Muscle layer of colon (tissue), 2 donors: ENCODE results near the gene TRMT2B.
"Not testable (repeated sequence)": the region's sequence is repeated elsewhere in the genome, so short reads cannot be mapped to it uniquely, and the experiment has no call there.

Experiments used
- H3K27ac ChIP-seq: one replicate; pipeline ENCODE4 v1.7.0; 2013; ENCODE audit warnings: low read depth, mild to moderate bottlenecking, low read length, moderate library complexity
- H3K27me3 ChIP-seq, 2 donors: one replicate each; pipeline ENCODE4 v1.7.0; 2013; ENCODE audit warnings: low read length in 2 of 2, mild to moderate bottlenecking in 2 of 2; ENCODE audit not compliant: insufficient read depth in 2 of 2, control insufficient read depth in 1 of 2
- H3K36me3 ChIP-seq: one replicate; pipeline ENCODE4 v1.7.0; 2013; ENCODE audit warnings: mild to moderate bottlenecking, low read length; ENCODE audit not compliant: insufficient read depth
- H3K4me1 ChIP-seq: one replicate; pipeline ENCODE4 v1.7.0; 2013; ENCODE audit warnings: mild to moderate bottlenecking, low read length; ENCODE audit not compliant: insufficient read depth
- H3K4me3 ChIP-seq, 2 donors: one replicate each; pipeline ENCODE4 v1.7.0; 2013; ENCODE audit warnings: low read length in 2 of 2, low read depth in 1 of 2, mild to moderate bottlenecking in 1 of 2, moderate library complexity in 1 of 2
- H3K9ac ChIP-seq: one replicate; pipeline ENCODE4 v1.7.0; 2013; ENCODE audit warnings: low read length
- H3K9me3 ChIP-seq: one replicate; pipeline ENCODE4 v1.7.0; 2013; ENCODE audit warnings: mild to moderate bottlenecking, low read length
- donor health status: abdominal sarcoma.
- donor health status: Adenocarcinoma of cecum.

Gene TRMT2B

GRCh38 chrX:101057093-101057714 is 5.3 kb upstream of the TRMT2B start:
- Histone ChIP-seq H3K4me3 (no peak overlapping the region), H3K9ac (no peak overlapping the region)

DNA sequence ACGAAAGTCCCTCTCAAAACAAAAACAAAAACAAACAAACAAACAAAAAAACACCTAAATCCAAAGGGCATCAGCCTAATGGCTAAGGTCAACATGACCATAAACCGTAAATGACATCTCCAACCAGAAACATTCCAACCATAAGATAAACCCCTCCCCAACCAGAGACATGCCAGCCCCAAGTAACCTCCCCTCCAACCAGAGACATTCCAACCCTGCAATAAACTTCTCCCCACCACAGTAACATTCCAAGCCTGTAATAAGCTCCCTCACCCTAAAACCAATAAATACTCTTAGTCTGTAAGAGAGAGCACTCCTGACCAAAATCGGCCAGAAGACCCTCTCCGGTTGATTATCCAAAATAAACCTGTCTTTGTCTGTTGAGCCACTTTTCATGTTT is 4.6 kb upstream of the TRMT2B start:
- H3K36me3 ChIP-seq, H3K9me3 ChIP-seq, H3K4me1 ChIP-seq, H3K27ac ChIP-seq, H3K27me3 ChIP-seq, H3K9ac ChIP-seq, H3K4me3 ChIP-seq: not testable (repeated sequence)

More at GRCh38 chrX:101057093-101057714, 5.3 kb upstream of the TRMT2B start:
- H3K27ac ChIP-seq, result no peak overlapping the region
- H3K9me3 ChIP-seq, result no peaks in the 10 kb centered on the region
- H3K36me3 ChIP-seq, result no peaks in the 10 kb centered on the region
- H3K27me3 ChIP-seq, result no peaks in the 10 kb centered on the region
- no peaks in the 10 kb centered on the region for H3K4me1 ChIP-seq

GRCh38 chrX:101051153-101051548 is 760 bp downstream of the TRMT2B start:
- no peaks in the 10 kb centered on the region for H3K9me3 ChIP-seq
- H3K27ac ChIP-seq, result peak overlapping the region; percentile 82
- H3K36me3 ChIP-seq, result no peaks in the 10 kb centered on the region
- H3K4me3 ChIP-seq, result peak overlapping the region; percentile 16 to 80
- no peaks in the 10 kb centered on the region for H3K4me1 ChIP-seq
- peak overlapping the region; percentile 78 for H3K9ac ChIP-seq
- H3K27me3 ChIP-seq, result no peaks in the 10 kb centered on the region

DNA sequence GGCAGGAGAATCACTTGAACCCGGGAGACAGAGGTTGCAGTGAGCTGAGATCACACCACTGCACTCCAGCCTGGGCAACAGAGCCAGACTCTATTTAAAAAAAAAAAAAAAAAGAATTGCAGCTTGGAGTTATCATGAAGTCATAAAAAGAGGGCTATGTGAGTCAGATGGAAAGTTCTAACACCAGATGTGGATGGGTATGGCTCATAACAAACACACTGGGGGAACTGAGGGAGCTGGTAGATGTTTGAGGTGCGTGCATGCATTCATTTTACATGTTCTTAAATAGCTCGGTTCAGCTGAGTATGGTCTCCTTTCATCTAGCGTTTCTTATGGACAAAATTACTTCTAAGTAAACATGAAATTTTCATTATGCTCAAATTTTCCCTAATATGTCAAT is 11.7 kb downstream of the TRMT2B start:
- H3K4me3 ChIP-seq, result no peak overlapping the region
- H3K27me3 ChIP-seq, result no peaks in the 10 kb centered on the region
- peaks cover 7% of the 10 kb centered on the region for H3K36me3 ChIP-seq
- no peaks in the 10 kb centered on the region for H3K4me1 ChIP-seq
- no peaks in the 10 kb centered on the region for H3K9me3 ChIP-seq
- no peak overlapping the region for H3K9ac ChIP-seq
- H3K27ac ChIP-seq, result no peak overlapping the region

GRCh38 chrX:101037231-101037630 is 14.7 kb downstream of the TRMT2B start:
- no peaks in the 10 kb centered on the region for H3K9me3 ChIP-seq
- no peak overlapping the region for H3K9ac ChIP-seq
- no peaks in the 10 kb centered on the region for H3K27me3 ChIP-seq
- no peak overlapping the region for H3K4me3 ChIP-seq
- H3K27ac ChIP-seq, result no peak overlapping the region
- H3K36me3 ChIP-seq, result peaks cover 6% of the 10 kb centered on the region
- H3K4me1 ChIP-seq, result no peaks in the 10 kb centered on the region

- no peak overlapping the region for H3K9ac ChIP-seq
- H3K4me1 ChIP-seq, result no peaks in the 10 kb centered on the region
- no peaks in the 10 kb centered on the region for H3K27me3 ChIP-seq
Measured at GRCh38 chrX:101029665-101030064, 22.2 kb downstream of the TRMT2B start.

GRCh38 chrX:101028562-101028961 is 23.3 kb downstream of the TRMT2B start:
- Histone ChIP-seq H3K4me1 (no peaks in the 10 kb centered on the region), H3K27ac (no peak overlapping the region), H3K9ac (no peak overlapping the region), H3K4me3 (no peak overlapping the region), H3K9me3 (no peaks in the 10 kb centered on the region), H3K36me3 (peaks cover 6% of the 10 kb centered on the region), H3K27me3 (no peaks in the 10 kb centered on the region)

More at GRCh38 chrX:101029665-101030064, 22.2 kb downstream of the TRMT2B start:
- peaks cover 6% of the 10 kb centered on the region for H3K36me3 ChIP-seq
- no peak overlapping the region for H3K4me3 ChIP-seq
- no peak overlapping the region for H3K27ac ChIP-seq
- H3K9me3 ChIP-seq, result no peaks in the 10 kb centered on the region

- Histone ChIP-seq H3K4me1 (no peaks in the 10 kb centered on the region), H3K9ac (no peak overlapping the region), H3K36me3 (peaks cover 11% of the 10 kb centered on the region), H3K27ac (no peak overlapping the region), H3K27me3 (no peaks in the 10 kb centered on the region), H3K4me3 (no peak overlapping the region), H3K9me3 (no peaks in the 10 kb centered on the region)
Measured at GRCh38 chrX:101025126-101025525, 26.8 kb downstream of the TRMT2B start.

- Histone ChIP-seq H3K27me3 (no peaks in the 10 kb centered on the region), H3K9ac (no peak overlapping the region), H3K4me1 (no peaks in the 10 kb centered on the region), H3K36me3 (peaks cover 17% of the 10 kb centered on the region), H3K27ac (no peak overlapping the region), H3K9me3 (no peaks in the 10 kb centered on the region), H3K4me3 (no peak overlapping the region)
Measured at GRCh38 chrX:101022020-101022419, 29.9 kb downstream of the TRMT2B start.

DNA sequence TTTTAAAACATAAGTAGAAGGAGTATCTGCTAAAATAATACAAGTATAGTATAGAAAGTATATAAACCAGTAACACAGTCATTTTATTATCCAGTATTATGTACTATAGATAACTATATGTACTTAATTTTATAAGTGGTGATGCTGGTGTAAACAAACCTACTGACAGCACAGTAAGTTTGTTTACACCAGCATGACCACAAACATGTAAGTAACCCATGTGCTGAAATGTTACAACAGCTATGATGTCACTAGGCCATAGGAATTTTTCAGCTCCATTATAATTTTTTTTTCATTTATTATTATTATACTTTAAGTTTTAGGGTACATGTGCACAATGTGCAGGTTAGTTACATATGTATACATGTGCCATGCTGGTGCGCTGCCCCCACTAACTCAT is 39.9 kb downstream of the TRMT2B start:
- H3K4me3 ChIP-seq, H3K9ac ChIP-seq, H3K27ac ChIP-seq, H3K9me3 ChIP-seq, H3K36me3 ChIP-seq, H3K27me3 ChIP-seq, H3K4me1 ChIP-seq: not testable (repeated sequence)

GRCh38 chrX:101009090-101009489 is 42.8 kb downstream of the TRMT2B start:
- Histone ChIP-seq H3K27me3 (no peaks in the 10 kb centered on the region), H3K4me3 (no peak overlapping the region), H3K36me3 (no peaks in the 10 kb centered on the region), H3K27ac (no peak overlapping the region), H3K4me1 (no peaks in the 10 kb centered on the region), H3K9ac (no peak overlapping the region), H3K9me3 (no peaks in the 10 kb centered on the region)

DNA sequence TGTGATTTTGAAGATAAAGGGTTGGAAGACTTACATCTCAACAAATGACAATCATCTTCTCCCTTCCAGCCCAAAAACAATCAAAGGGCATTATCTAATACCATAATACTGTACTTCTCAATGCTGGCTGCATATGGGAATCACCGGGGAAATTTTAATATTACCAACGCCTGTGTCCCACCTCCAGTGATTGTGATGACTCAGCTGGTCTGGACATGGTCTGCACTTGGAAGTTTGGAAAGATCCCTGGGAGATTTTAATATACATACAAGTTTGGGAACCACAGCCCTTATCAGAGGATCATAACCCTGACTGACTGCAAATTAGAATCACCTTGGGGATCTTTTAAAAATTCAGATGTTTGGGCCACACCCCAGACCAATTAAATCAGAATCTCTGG is 52.5 kb downstream of the TRMT2B start:
- Histone ChIP-seq H3K4me3 (no peak overlapping the region), H3K27ac (no peak overlapping the region), H3K4me1 (no peaks in the 10 kb centered on the region), H3K9me3 (no peaks in the 10 kb centered on the region), H3K36me3 (no peaks in the 10 kb centered on the region), H3K9ac (no peak overlapping the region), H3K27me3 (no peaks in the 10 kb centered on the region)
